Inflammatory macrophage (primary cell): Measurements from ENCODE around the gene CLEC9A.

Experiments
- DNase-seq, 2 donors: peaks; one replicate each; pipeline ENCODE4 v3.0.0-alpha.2; 2020 to 2022

The CLEC9A gene

DNA sequence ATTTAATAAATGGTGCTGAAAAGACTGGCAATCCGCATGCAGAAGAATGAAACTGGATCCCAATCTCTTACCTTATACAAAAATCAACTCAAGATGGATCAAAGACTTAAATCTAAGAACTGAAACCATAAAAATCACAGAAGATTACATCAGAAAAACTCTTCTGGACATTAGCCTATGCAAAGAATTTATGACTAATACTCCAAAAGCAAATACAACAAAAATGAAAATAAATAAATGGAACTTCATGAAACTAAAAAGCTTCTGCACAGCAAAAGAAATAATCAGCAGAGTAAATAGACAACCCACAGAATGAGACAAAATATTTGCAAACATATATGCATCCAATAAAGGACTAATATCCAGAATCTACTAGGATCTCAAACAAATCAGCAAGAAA lies 82.6 kb downstream of the CLEC9A start:
- no peak for DNase-seq

DNA sequence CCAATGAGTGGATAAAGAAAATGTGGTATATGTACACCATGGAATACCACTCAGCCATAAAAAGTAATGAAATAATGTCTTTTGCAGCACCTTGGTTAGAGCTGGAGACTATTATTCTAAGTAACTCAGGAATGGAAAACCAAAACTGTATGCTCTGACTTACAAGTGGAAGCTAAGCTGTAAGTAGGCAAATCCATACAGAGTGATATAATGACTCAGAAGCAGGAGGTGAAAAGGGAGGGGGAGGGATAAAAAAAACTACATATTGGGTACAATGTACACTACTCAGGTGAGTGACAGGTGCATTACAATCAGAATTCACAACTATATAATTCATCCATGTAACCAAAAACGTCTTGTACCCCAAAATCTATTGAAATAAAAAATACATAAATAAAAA lies 83.4 kb downstream of the CLEC9A start:
- DNase-seq, result no peak

DNA sequence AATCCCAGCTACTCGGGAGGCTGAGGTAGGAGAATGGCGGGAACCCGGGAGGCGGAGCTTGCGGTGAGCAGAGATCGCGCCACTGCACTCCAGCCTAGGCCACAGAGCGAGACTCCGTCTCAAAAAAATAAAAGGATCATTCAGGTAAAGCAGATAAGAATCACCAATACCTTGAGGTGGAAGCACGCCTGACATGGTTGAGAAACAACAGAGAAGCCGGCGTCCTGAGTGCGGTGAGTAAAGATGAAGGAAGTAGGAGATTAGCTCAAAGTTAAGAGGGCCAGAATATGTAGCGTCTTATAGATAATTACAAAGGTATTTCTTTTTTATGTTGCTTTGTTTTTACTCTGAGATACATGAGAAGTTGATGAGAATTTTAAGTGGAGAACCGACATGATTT lies 84.8 kb downstream of the CLEC9A start:
- no peak for DNase-seq
